ENCODE measurements around the gene TTC28. TPM values are rescaled to one million over a fixed set of nuclear protein-coding genes. Genes with fewer than 3 reads are reported as not detected.

TTC28 gene
- total RNA-seq, 4 donors from 2014 or later = 43.8 to 130 (median 92.0) TPM

DNA sequence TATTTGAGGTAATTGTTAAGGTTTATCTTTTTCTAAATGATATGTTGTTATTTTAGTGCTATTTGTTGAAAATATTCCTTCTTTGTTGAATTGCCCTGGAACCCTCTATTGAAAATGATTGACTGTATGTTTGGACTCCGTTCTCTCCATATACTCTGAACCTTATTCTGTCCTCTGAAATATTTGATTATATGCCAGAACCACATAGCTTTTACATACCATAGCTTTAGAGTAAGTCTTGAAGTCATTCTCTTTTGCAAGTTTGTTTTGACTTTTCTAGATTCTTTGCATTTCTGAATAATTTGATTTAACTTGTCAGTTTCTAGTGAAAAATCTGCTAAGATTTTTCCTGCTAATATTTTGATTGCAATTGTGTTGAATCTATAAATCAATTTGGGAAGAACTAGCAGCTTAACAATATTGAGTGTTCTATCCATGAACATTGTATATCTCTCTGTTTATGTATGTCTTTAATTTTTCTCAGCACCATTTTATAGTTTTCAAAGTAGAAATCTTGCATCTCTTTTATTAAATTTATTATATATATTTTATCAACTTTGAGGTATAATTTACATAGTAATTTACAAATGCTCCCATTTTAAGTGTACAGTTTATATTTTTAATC lies 708.9 kb downstream of the TTC28 start:
- intact Hi-C loops (cut with DNase I; ENCODE audit: low total_unique reads) = no loop called here
- no peak overlapping the region for H3K4me3 ChIP-seq

DNA sequence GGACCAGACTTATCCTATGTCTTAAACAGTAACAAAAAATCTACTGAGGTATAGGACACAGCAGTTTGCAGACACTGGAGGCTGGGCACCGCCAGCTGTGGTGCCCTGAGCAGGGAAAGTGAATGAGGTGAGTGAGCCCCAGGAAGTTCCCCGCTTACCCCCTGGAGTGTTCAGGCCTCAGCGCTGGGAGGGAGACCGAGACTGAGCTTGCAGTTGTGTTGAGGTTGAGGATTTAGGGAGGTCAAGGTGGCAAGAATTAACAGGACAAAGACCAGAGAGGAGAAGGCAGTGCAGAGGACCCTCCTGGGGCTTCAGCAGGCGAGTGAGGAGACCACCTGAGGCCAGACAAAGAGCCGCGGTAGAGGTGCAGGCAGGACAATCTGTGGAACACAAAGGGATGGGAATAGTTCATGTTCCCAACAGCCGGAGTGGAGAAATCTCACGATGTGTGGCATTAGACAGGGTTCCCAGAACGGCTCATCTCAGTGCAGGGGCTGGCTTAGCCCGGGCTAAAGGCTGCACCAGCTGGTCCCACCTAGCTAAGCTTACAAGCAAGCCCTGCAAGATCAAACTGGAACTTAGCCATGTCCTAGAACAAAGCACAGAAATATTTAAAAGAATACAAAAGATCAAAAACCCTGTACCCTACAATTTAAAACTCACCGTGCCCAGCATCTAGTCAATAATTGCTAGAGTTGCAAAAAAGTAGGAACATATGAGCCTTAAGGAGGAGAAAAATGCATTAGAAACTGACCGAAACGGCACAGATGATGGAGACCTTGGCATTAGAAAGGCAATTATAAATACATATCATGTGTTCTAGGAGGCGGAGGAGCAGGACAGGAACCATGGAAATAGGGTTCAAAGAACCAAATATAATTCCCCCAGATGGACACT lies 713.2 kb downstream of the TTC28 start:
- no peak for TF ChIP-seq POLR2A (IDR thresholded peaks at IDR 0.05)
- TF ChIP-seq, protein P1, sequence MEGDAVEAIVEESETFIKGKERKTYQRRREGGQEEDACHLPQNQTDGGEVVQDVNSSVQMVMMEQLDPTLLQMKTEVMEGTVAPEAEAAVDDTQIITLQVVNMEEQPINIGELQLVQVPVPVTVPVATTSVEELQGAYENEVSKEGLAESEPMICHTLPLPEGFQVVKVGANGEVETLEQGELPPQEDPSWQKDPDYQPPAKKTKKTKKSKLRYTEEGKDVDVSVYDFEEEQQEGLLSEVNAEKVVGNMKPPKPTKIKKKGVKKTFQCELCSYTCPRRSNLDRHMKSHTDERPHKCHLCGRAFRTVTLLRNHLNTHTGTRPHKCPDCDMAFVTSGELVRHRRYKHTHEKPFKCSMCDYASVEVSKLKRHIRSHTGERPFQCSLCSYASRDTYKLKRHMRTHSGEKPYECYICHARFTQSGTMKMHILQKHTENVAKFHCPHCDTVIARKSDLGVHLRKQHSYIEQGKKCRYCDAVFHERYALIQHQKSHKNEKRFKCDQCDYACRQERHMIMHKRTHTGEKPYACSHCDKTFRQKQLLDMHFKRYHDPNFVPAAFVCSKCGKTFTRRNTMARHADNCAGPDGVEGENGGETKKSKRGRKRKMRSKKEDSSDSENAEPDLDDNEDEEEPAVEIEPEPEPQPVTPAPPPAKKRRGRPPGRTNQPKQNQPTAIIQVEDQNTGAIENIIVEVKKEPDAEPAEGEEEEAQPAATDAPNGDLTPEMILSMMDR (IDR thresholded peaks at IDR 0.05) = no peak
- intact Hi-C loops (cut with DNase I; ENCODE audit: low total_unique reads) = no loop called here
- no peaks in the 10 kb centered on the region for H3K27me3 ChIP-seq
- no peak for DNase-seq
- no peaks in the 10 kb centered on the region for H3K36me3 ChIP-seq
- H3K9me3 ChIP-seq = peaks cover 0 to 12% of the 10 kb centered on the region in 2 donors
- no peaks in the 10 kb centered on the region for H3K4me1 ChIP-seq
- no peak overlapping the region for H3K27ac ChIP-seq
- H3K4me3 ChIP-seq = no peak overlapping the region

More for the DNA sequence above, 708.9 kb downstream of the TTC28 start:
- Histone ChIP-seq H3K27ac (no peak overlapping the region), H3K4me1 (no peaks in the 10 kb centered on the region), H3K36me3 (no peaks in the 10 kb centered on the region), H3K9me3 (peaks cover 0 to 12% of the 10 kb centered on the region in 2 donors), H3K27me3 (no peaks in the 10 kb centered on the region)
- TF ChIP-seq, protein P1 (IDR thresholded peaks at IDR 0.05) = no peak
- TF ChIP-seq POLR2A (IDR thresholded peaks at IDR 0.05) = no peak
- no peak for DNase-seq

DNA sequence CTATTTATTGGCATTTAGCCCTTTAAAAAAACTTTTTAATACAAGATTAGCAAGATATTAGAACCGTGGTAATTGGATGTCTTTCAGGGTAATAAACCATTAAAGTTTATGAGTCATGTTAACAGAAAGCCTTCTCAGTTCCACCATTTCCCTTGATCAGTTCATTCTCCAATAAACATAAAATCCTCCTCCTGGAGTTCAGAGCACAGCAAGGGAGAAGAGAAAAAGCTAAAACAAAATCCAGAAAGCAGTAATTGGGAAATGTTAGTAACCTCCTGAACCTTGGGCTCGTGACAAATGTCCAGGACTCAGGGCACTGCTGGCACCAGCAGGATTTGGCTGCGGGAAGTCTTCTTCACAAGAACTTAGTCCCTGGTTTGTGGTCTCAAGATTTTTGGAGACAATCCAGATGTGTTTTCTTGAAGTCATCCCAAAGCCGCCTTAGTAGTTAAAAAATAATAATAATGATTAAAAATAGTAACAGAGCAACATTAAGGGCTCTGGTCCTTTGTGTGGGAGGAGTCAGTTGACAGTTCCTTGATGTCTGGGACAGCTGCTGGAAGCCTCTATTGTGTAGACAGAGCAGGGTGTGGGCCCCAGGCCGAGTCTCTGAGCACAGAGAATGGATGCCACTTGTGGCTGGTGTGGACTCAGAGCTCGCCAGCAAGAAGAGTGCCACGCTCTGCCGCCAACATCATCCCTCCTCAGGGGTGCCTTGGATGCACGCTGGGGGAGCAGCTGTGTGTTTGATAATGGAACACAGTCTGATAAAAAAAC lies 717.2 kb downstream of the TTC28 start:
- Histone ChIP-seq H3K4me1 (no peaks in the 10 kb centered on the region), H3K9me3 (no peaks in the 10 kb centered on the region), H3K27ac (no peak overlapping the region), H3K4me3 (no peak overlapping the region), H3K36me3 (no peaks in the 10 kb centered on the region), H3K27me3 (no peaks in the 10 kb centered on the region)
- TF ChIP-seq POLR2A (IDR thresholded peaks at IDR 0.05) = no peak
- TF ChIP-seq, protein P1 (IDR thresholded peaks at IDR 0.05) = no peak
- DNase-seq = no peak
- intact Hi-C loops (cut with DNase I; ENCODE audit: low total_unique reads) = no loop called here

DNA sequence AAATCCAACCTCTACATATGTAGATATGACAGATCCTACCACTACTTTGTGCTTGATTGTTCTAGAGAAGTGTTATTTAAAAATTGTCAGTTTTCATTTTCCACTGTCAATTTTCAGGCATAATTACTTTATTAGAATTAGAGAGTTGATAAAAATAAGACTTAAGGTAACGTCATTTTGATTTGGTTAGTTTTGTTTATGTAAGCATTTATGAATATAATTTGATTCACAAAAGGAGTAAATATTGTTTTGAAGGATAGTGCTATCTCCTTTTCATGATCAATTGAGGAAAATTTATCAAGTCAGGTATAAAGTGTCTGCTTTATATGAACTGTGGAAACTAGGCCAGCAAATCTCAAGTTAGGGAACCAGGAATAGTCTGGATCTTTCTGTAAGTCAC lies 718.0 kb downstream of the TTC28 start:
- Histone ChIP-seq H3K27ac (no peak overlapping the region), H3K9me3 (no peaks in the 10 kb centered on the region), H3K4me1 (no peaks in the 10 kb centered on the region), H3K4me3 (no peak overlapping the region), H3K27me3 (no peaks in the 10 kb centered on the region), H3K36me3 (no peaks in the 10 kb centered on the region)
- TF ChIP-seq, protein P1 (IDR thresholded peaks at IDR 0.05) = no peak
- TF ChIP-seq POLR2A (IDR thresholded peaks at IDR 0.05) = no peak
- intact Hi-C loops (cut with DNase I; ENCODE audit: low total_unique reads) = no loop called here
- DNase-seq = no peak

Data from uterus (tissue), 4 donors.